ENCODE data around the gene TKFC. TPM values are rescaled to one million over a fixed set of nuclear protein-coding genes. Genes with fewer than 3 reads are reported as not detected.
A peak's percentile ranks its signal among the peaks of the same experiment; 100 is the strongest.

Gene TKFC
- total and polyA plus RNA-seq, 9 of the 15 experiments (the other 6 are each of a cell fraction or from before 2014, with no cell fraction given), result 2.0 to 61.7 (median 28.5) TPM

DNA sequence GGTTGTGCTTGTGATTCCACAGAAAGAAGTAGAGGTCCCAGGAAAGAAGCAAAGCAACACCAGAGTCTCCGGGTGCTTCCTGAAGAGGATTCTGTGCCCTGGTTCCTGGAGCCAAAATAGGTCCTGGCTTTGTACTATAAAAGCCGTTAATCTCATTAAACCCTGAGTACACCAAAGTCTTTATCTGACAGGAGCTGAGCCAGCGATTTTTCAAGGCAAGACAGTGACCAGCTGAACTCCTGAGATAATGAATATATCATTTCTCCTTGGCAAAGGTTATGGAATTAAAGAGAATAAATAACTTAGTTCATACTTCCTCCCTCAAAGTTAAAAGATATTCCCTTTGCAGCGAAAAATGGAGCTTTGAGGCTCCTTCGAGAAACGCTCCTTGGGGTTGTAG lies 34.4 kb downstream of the TKFC start (continued):
- TF ChIP-seq NR1H2 (CRISPR knock-in tag; IDR thresholded peaks at IDR 0.05) (no peak), ZNF121 (CRISPR knock-in tag; conservative IDR thresholded peaks at IDR 0.05) (no peak), ID3 (CRISPR knock-in tag; IDR thresholded peaks at IDR 0.05) (no peak), ID3 (tag; IDR thresholded peaks at IDR 0.05) (no peak), XRCC4 (IDR thresholded peaks at IDR 0.05; ENCODE audit: extremely low read depth, insufficient read depth, insufficient read length) (no peak)

DNA sequence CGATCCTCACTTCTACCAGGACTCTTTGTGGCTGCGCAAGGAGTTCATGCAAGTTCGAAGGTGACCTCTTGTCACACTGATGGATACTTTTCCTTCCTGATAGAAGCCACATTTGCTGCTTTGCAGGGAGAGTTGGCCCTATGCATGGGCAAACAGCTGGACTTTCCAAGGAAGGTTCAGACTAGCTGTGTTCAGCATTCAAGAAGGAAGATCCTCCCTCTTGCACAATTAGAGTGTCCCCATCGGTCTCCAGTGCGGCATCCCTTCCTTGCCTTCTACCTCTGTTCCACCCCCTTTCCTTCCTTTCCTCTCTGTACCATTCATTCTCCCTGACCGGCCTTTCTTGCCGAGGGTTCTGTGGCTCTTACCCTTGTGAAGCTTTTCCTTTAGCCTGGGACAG lies 35.6 kb downstream of the TKFC start:
- Histone ChIP-seq H3K27ac (ENCODE audit: extremely low read depth, low read depth, low read length) (peak overlapping the region; percentile 19; the same call in 1 of the 3 replicates), H2AFZ (ENCODE audit: low read depth, low read length) (no peak overlapping the region), H4K20me1 (replicated peaks; ENCODE audit: control insufficient read depth, insufficient read depth, low read length) (no peaks in the 10 kb centered on the region), H3K9ac (ENCODE audit: insufficient read depth in 1 of 2, low read depth in 2 of 2, low read length in 2 of 2) (peak overlapping the region in 1 of 2 experiments; percentile 22; a peak in 1 of 4 replicates), H3K79me2 (ENCODE audit: control insufficient read depth, insufficient read depth, low read length) (peaks cover 24% of the 10 kb centered on the region), H3K9me1 (ENCODE audit: control insufficient read depth, insufficient read depth, low read length) (no peaks in the 10 kb centered on the region), H3K36me3 (ENCODE audit: control insufficient read depth, insufficient read depth, low read length) (peaks cover 71% of the 10 kb centered on the region), H3K27me3 (ENCODE audit: control insufficient read depth in 2 of 2, insufficient read depth in 2 of 2, low read length in 2 of 2) (no peaks in the 10 kb centered on the region), H3K4me3 (no peak overlapping the region), H3K4me2 (ENCODE audit: insufficient read depth, low read length) (no peak overlapping the region), H3K4me1 (replicated peaks in 1 of 2; ENCODE audit: control insufficient read depth in 2 of 2, insufficient read depth in 2 of 2, low read length in 2 of 2) (peaks cover 20 to 28% of the 10 kb centered on the region in 2 experiments; a peak in 4 of 5 replicates), H3K9me3 (replicated peaks; ENCODE audit: control insufficient read depth, insufficient read depth, low read depth, low read length) (no peaks in the 10 kb centered on the region)
- no peak for TF ChIP-seq ZNF75A (CRISPR knock-in tag; IDR thresholded peaks at IDR 0.05)
- no peak for TF ChIP-seq SRSF7 (optimal IDR thresholded peaks at IDR 0.05; ENCODE audit: low read depth, low read length)
- no peak for TF ChIP-seq TFAP4 (CRISPR knock-in tag; IDR thresholded peaks at IDR 0.05; ENCODE audit: borderline replicate concordance)
- no peak for TF ChIP-seq ESRRA (IDR thresholded peaks at IDR 0.05; ENCODE audit: borderline replicate concordance, low read depth)
- no peak for TF ChIP-seq ZC3H4 (CRISPR knock-in tag; IDR thresholded peaks at IDR 0.05; ENCODE audit: borderline replicate concordance)
- TF ChIP-seq USF1 (CRISPR knock-in tag; IDR thresholded peaks at IDR 0.05), result no peak
- no peak for TF ChIP-seq ZNF41 (CRISPR knock-in tag; conservative IDR thresholded peaks at IDR 0.05)
- no peak for TF ChIP-seq MYBL2 (IDR thresholded peaks at IDR 0.05; ENCODE audit: low read depth)
- TF ChIP-seq MYBL2 (CRISPR knock-in tag; IDR thresholded peaks at IDR 0.05; ENCODE audit: borderline replicate concordance), result no peak
- TF ChIP-seq STAT5A (IDR thresholded peaks at IDR 0.05; ENCODE audit: borderline replicate concordance, low read length), result no peak
- WGBS (ENCODE audit: insufficient coverage, low coverage, missing lambda C conversion rate), result 97% methylated on average over 7 of the region's 7 CpGs
- intact Hi-C loops (cut with micrococcal nuclease), result no loop called here
- ATAC-seq (no peak), DNase-seq (ENCODE audit: extremely low read depth in 1 of 4, low spot score in 3 of 4) (no peak), FAIRE-seq (no peak)
- in situ Hi-C loops (cut with MboI), result no loop called here
- ChIA-PET POLR2A (interaction anchor here (0.5 to 4.7 kb wide), 7 partner anchors 8 to 1831 kb away, joined by 3 to 37 read pairs (median 4); partner anchors contain the start of genes CYB561A3 and TMEM138), CTCF (ENCODE audit: low intra/inter-chr PET ratio) (no interaction called here)
- BruUV-seq (replicated peaks), result no TSS peak

Data from K562 (cell line).